ENCODE results near the gene PALD1. TPM values are rescaled to one million over a fixed set of nuclear protein-coding genes. Genes with fewer than 3 reads are reported as not detected.

The PALD1 gene
- polyA plus RNA-seq, 2 donors, result 2.1 to 3.4 TPM

DNA sequence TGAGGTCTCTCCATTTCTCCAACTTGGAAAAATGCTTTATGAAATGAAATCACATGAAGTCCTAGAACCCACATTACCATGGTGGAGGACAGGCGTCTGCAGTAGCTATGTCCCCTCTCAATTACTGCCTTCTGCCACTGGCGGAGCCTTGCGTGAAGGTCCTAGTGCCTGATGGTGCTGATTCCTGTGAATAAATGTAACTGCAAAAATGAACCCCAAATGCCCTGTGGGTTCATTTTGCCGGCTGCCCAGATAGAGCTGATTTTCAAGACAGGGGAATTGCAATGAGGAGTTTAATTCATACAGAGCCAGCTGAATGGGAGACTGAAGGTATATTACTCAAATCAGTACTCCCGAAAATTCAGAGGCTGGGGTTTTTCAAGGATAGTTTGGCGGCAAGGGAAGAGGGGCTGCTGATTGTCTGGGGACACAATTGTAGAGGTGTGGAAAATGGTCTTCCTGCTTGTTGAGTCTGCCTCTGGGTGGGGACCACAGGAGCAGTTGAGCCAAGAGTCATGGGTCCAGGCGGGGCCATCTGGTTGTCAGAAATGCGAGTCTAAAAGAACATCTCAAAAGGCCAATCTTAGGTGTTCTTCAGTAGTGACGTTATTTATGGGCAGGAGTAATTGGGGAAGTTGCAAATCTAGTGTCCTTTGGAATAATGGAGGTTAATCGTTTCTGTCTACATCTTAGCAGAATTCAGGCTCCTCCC, 110.4 kb downstream of the PALD1 start:
- no peaks in the 10 kb centered on the region for H3K4me1 ChIP-seq (ENCODE audit: control insufficient read depth in 2 of 2, insufficient read depth in 2 of 2, low read length in 1 of 2)
- H3K27ac ChIP-seq (ENCODE audit: low read depth in 2 of 2, low read length in 1 of 2), result no peak overlapping the region
- H3K9me3 ChIP-seq (ENCODE audit: control insufficient read depth in 2 of 2, insufficient read depth in 1 of 2, low read depth in 1 of 2, low read length in 1 of 2), result no peaks in the 10 kb centered on the region
- H3K36me3 ChIP-seq (ENCODE audit: control insufficient read depth in 2 of 2, insufficient read depth in 2 of 2, low read length in 1 of 2), result no peaks in the 10 kb centered on the region
- WGBS, 2 donors, result 80 to 83% methylated on average over 10 of the region's 10 CpGs
- H3K27me3 ChIP-seq (ENCODE audit: control insufficient read depth in 1 of 2, insufficient read depth in 2 of 2, low read length in 2 of 2), result peaks cover 0 to 3% of the 10 kb centered on the region in 2 donors
- H3K4me3 ChIP-seq (ENCODE audit: low read depth in 1 of 2, low read length in 2 of 2), result no peak overlapping the region

DNA sequence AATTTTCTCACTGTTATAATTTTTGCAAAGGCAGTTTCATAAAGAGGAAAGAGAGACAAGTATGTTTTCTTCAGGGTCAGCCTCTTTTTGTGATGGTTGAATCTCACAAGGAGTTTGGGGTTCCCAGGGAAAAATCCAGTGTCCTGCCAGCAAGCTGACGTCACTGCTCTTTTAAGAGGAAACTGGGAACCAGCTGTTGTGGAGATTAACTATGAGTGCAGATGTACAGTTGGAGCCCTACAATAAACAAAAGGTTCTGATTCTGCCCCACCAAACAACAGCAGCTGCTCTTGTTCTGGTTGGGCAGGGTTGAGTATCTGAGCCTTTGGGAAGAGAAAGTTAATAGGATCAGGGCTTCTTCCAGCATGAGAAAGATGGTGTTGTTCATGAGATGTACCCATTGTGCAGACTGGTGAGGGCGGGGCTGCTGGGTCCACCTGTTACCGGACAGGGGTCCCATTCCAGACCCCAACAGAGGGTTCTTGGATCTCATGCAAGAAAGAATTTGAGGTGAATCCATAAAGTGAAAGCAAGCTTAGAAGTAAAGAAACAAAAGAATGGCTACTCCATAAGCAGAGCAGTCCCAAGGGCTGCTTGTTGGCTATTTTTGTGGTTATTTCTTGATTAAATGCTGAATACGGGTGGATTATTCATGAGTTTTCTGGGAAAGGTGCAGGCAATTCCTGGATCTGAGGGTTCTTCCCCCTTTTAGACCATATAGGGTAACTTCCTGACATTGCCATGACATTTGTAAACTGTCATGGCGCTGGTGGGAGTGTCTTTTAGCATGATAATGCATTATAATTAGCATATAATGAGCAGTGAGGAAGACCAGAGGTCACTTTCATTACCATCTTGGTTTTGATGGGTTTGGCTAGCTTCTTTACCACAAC, 111.4 kb downstream of the PALD1 start:
- H3K4me1 ChIP-seq (ENCODE audit: control insufficient read depth in 2 of 2, insufficient read depth in 2 of 2, low read length in 1 of 2), result no peaks in the 10 kb centered on the region
- WGBS, 2 donors, result 74 to 82% methylated on average over 5 of the region's 5 CpGs
- no peaks in the 10 kb centered on the region for H3K36me3 ChIP-seq (ENCODE audit: control insufficient read depth in 2 of 2, insufficient read depth in 2 of 2, low read length in 1 of 2)
- no peaks in the 10 kb centered on the region for H3K9me3 ChIP-seq (ENCODE audit: control insufficient read depth in 2 of 2, insufficient read depth in 1 of 2, low read depth in 1 of 2, low read length in 1 of 2)
- H3K27me3 ChIP-seq (ENCODE audit: control insufficient read depth in 1 of 2, insufficient read depth in 2 of 2, low read length in 2 of 2), result peaks cover 0 to 3% of the 10 kb centered on the region in 2 donors
- H3K27ac ChIP-seq (ENCODE audit: low read depth in 2 of 2, low read length in 1 of 2), result no peak overlapping the region
- no peak overlapping the region for H3K4me3 ChIP-seq (ENCODE audit: low read depth in 1 of 2, low read length in 2 of 2)

DNA sequence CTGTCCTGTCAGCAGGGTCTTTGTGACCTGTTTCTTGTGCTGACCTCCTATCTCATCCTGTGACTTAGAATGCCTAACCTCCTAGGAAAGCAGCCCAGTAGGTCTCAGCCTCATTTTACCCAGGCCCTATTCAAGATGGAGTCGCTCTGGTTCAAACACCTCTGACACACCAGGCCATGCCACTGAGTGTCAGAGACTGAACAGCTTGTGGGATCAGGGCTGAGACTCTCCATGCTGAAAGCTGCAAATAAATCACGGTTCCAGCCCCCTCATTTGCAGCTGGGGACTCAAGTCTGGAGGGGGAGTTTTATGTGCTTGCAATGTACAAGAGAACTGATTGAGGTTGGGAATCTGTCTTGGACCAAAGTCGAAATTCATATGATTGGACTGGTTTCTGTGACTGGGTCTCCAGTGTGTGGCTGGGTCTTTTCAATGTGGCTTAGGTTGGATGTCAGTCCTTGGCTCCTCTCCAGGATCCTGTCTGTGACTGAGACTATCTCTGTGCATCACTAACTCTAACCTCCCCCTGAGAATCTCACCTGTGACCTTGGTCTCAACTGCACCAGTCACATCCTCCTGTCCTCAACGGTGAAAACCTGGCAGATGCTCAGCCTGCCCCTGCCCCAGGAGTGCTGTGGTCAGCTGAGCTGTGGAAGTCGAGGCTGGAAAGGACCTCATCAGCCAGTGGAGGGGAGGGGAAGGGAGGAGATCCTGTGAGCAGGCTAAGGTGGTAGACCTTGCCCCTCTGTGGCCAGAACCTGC, 112.3 kb downstream of the PALD1 start:
- Histone ChIP-seq H3K9me3 (ENCODE audit: control insufficient read depth in 2 of 2, insufficient read depth in 1 of 2, low read depth in 1 of 2, low read length in 1 of 2) (no peaks in the 10 kb centered on the region), H3K4me3 (ENCODE audit: low read depth in 1 of 2, low read length in 2 of 2) (no peak overlapping the region), H3K36me3 (ENCODE audit: control insufficient read depth in 2 of 2, insufficient read depth in 2 of 2, low read length in 1 of 2) (no peaks in the 10 kb centered on the region), H3K27ac (ENCODE audit: low read depth in 2 of 2, low read length in 1 of 2) (no peak overlapping the region), H3K27me3 (ENCODE audit: control insufficient read depth in 1 of 2, insufficient read depth in 2 of 2, low read length in 2 of 2) (peaks cover 0 to 3% of the 10 kb centered on the region in 2 donors), H3K4me1 (ENCODE audit: control insufficient read depth in 2 of 2, insufficient read depth in 2 of 2, low read length in 1 of 2) (no peaks in the 10 kb centered on the region)
- 75 to 78% methylated on average over 5 of the region's 5 CpGs for WGBS, 2 donors

DNA sequence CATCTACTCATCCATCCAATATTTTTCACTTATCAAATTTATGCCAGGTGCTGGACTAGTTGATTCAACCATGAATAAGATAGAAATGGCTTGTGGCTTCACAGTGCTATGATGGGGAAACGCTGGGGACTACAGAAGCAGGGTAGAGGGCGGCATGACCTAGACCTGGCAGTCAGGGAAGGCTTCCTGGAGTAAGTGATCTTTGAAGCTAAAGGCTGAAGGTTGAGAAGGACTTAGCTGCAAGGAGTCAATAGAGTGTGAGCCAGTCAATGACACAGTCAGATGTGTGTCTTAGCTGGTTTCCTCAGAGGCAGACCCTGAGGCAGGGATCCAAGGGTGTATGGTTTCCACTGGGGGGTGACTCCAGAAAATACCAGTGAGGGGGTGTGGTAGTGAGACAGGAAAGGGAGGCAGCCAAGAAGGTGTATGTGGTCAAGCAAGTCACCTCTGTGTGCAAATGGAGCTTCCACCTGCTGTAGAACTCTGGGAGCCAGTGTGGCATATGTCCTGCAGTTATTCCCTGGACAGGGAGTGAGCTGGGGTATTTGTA, 113.7 kb downstream of the PALD1 start:
- Histone ChIP-seq H3K27me3 (ENCODE audit: control insufficient read depth in 1 of 2, insufficient read depth in 2 of 2, low read length in 2 of 2) (no peaks in the 10 kb centered on the region), H3K4me1 (ENCODE audit: control insufficient read depth in 2 of 2, insufficient read depth in 2 of 2, low read length in 1 of 2) (no peaks in the 10 kb centered on the region), H3K36me3 (ENCODE audit: control insufficient read depth in 2 of 2, insufficient read depth in 2 of 2, low read length in 1 of 2) (no peaks in the 10 kb centered on the region), H3K27ac (ENCODE audit: low read depth in 2 of 2, low read length in 1 of 2) (no peak overlapping the region), H3K4me3 (ENCODE audit: low read depth in 1 of 2, low read length in 2 of 2) (no peak overlapping the region), H3K9me3 (ENCODE audit: control insufficient read depth in 2 of 2, insufficient read depth in 1 of 2, low read depth in 1 of 2, low read length in 1 of 2) (no peaks in the 10 kb centered on the region)
- 81 to 85% methylated on average over 2 of the region's 2 CpGs for WGBS, 2 donors

DNA sequence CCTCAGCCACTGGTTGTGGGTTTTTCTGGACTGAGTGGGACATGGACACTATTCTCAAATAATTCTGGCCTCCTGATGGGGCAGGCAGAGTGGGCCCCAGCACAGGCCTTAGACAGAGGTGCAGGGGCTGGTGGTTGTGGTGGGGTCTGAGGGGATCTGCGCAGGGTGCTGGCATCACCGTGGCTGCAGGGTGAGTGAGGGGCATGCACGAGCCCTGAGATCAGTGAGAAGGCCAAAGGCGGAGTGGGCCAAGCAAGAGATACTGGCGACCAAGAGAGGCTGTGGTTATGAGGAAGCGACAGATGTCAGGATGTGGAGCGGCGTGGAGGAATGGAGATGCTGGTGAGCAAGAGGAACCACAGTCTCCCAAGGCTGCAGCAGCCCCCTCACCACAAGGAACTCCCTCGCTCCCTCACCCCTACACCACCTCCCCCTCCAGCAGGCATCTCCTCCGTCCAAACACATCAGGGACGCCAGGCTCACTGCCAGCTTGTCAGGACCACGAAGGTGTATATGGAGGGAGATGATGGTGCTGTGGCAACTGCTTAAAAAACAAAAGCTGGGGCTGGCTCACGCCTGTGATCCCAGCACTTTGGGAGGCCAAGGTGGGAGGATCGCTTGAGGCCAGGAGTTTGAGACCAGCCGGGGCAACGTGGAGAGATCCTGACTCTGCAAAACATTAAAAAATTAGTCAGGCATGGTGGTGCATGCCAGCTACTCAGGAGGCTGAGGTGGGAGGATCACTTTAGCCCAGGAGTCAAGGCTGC, 114.4 kb downstream of the PALD1 start:
- 74 to 81% methylated on average over 16 of the region's 16 CpGs for WGBS, 2 donors
- H3K27ac ChIP-seq (ENCODE audit: low read depth in 2 of 2, low read length in 1 of 2), result no peak overlapping the region

DNA sequence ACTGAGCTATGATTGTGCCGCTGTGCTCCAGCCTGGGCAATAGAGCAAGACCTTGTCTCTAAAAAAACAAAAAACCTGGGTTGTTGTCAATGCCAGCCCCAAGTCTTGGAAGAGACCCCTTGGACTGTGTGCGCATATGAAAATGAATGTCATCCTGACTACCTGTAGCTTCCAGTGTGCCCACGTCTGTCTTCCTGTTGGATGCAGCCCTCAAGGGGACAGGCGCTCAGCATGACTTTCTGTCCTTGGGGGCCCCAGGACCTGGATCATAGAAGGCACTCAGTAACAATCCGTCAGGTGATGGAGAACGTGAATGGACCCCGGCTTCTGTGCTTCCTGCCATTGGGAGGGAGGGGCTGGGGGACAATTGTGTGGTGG, 114.9 kb downstream of the PALD1 start:
- WGBS, 2 donors, result 80 to 82% methylated on average over 7 of the region's 7 CpGs
- peaks cover 0 to 3% of the 10 kb centered on the region in 2 donors for H3K4me1 ChIP-seq (ENCODE audit: control insufficient read depth in 2 of 2, insufficient read depth in 2 of 2, low read length in 1 of 2)
- no peak overlapping the region for H3K4me3 ChIP-seq (ENCODE audit: low read depth in 1 of 2, low read length in 2 of 2)
- no peaks in the 10 kb centered on the region for H3K9me3 ChIP-seq (ENCODE audit: control insufficient read depth in 2 of 2, insufficient read depth in 1 of 2, low read depth in 1 of 2, low read length in 1 of 2)
- H3K27me3 ChIP-seq (ENCODE audit: control insufficient read depth in 1 of 2, insufficient read depth in 2 of 2, low read length in 2 of 2), result no peaks in the 10 kb centered on the region
- H3K36me3 ChIP-seq (ENCODE audit: control insufficient read depth in 2 of 2, insufficient read depth in 2 of 2, low read length in 1 of 2), result no peaks in the 10 kb centered on the region
- no peak overlapping the region for H3K27ac ChIP-seq (ENCODE audit: low read depth in 2 of 2, low read length in 1 of 2)

More for the DNA sequence above, 114.4 kb downstream of the PALD1 start:
- Histone ChIP-seq H3K4me1 (ENCODE audit: control insufficient read depth in 2 of 2, insufficient read depth in 2 of 2, low read length in 1 of 2) (peaks cover 0 to 3% of the 10 kb centered on the region in 2 donors), H3K4me3 (ENCODE audit: low read depth in 1 of 2, low read length in 2 of 2) (no peak overlapping the region), H3K9me3 (ENCODE audit: control insufficient read depth in 2 of 2, insufficient read depth in 1 of 2, low read depth in 1 of 2, low read length in 1 of 2) (no peaks in the 10 kb centered on the region), H3K27me3 (ENCODE audit: control insufficient read depth in 1 of 2, insufficient read depth in 2 of 2, low read length in 2 of 2) (no peaks in the 10 kb centered on the region), H3K36me3 (ENCODE audit: control insufficient read depth in 2 of 2, insufficient read depth in 2 of 2, low read length in 1 of 2) (no peaks in the 10 kb centered on the region)

DNA sequence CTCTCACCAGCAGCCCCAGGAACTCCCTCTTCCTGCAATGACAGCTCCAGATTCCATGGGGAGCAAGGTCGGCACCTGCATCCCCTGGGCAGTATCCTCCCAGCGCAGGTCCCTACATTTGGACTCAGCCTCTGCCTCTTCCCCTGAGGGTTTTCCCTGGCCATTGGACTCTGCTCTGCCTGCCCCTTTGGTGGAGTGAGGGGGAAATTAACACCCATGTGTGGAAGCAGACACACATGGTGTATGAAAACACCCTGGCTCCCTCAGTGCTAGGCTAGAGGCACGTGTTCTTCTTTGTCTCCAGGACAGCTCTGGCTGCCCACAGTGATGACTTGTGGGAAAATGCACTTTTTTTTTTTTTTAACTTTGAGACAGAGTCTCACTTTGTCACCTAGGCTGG, 115.6 kb downstream of the PALD1 start:
- Histone ChIP-seq H3K4me1 (ENCODE audit: control insufficient read depth in 2 of 2, insufficient read depth in 2 of 2, low read length in 1 of 2) (peaks cover 0 to 3% of the 10 kb centered on the region in 2 donors), H3K36me3 (ENCODE audit: control insufficient read depth in 2 of 2, insufficient read depth in 2 of 2, low read length in 1 of 2) (no peaks in the 10 kb centered on the region), H3K4me3 (ENCODE audit: low read depth in 1 of 2, low read length in 2 of 2) (no peak overlapping the region), H3K27ac (ENCODE audit: low read depth in 2 of 2, low read length in 1 of 2) (no peak overlapping the region), H3K9me3 (ENCODE audit: control insufficient read depth in 2 of 2, insufficient read depth in 1 of 2, low read depth in 1 of 2, low read length in 1 of 2) (no peaks in the 10 kb centered on the region), H3K27me3 (ENCODE audit: control insufficient read depth in 1 of 2, insufficient read depth in 2 of 2, low read length in 2 of 2) (no peaks in the 10 kb centered on the region)
- 85% methylated on average over 3 of the region's 3 CpGs for WGBS, 2 donors

DNA sequence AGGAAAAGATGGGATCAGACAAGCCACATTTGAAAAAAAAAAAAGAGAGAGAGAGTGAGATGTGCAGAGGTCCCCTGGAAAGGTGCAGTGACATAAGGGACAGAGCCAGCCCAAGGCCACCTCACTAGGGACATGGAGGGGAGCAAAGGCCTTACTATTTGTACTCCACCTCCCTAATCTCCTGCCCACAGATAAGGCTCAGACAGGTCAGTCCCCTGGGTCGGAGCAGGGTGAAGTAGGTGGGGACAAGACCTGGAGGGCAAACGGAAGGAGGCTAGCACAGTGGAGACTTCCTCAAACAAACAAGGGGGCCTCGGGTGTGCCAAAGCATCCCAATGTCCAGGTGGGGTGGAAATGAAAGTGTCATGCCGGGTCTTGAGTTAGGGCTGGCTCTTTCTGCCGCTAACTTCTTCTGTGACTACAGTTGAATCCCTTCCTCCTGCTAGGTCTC, 117.0 kb downstream of the PALD1 start:
- Histone ChIP-seq H3K4me1 (ENCODE audit: control insufficient read depth in 2 of 2, insufficient read depth in 2 of 2, low read length in 1 of 2) (peaks cover 0 to 3% of the 10 kb centered on the region in 2 donors), H3K27ac (ENCODE audit: low read depth in 2 of 2, low read length in 1 of 2) (no peak overlapping the region), H3K9me3 (ENCODE audit: control insufficient read depth in 2 of 2, insufficient read depth in 1 of 2, low read depth in 1 of 2, low read length in 1 of 2) (no peaks in the 10 kb centered on the region), H3K36me3 (ENCODE audit: control insufficient read depth in 2 of 2, insufficient read depth in 2 of 2, low read length in 1 of 2) (no peaks in the 10 kb centered on the region), H3K4me3 (ENCODE audit: low read depth in 1 of 2, low read length in 2 of 2) (no peak overlapping the region), H3K27me3 (ENCODE audit: control insufficient read depth in 1 of 2, insufficient read depth in 2 of 2, low read length in 2 of 2) (no peaks in the 10 kb centered on the region)
- WGBS, 2 donors, result 84 to 89% methylated on average over 5 of the region's 5 CpGs

All from esophagus (tissue), 2 donors.